Nucleus accumbens (tissue), 56 donors: ENCODE data around the gene WDR90.
A peak's percentile ranks its signal among the peaks of the same experiment; 100 is the strongest.

ENCODE experiments used
- DNase-seq, 56 donors: peaks; one replicate each; lab custom pipeline; 2025; lab: John Stamatoyannopoulos, UW

Gene WDR90

GRCh38 chr16:625977-626765 is 23.0 kb upstream of the WDR90 start:
- no peak for DNase-seq

- peak in 19 of 56 donors; percentile 9 to 62 (median 30) for DNase-seq
Measured at GRCh38 chr16:626787-627453, 22.2 kb upstream of the WDR90 start.

- no peak for DNase-seq
Measured at GRCh38 chr16:627454-628239, 21.5 kb upstream of the WDR90 start.

GRCh38 chr16:628321-629061 is 20.7 kb upstream of the WDR90 start:
- no peak for DNase-seq

- DNase-seq, result no peak
Measured at GRCh38 chr16:629185-629832, 19.9 kb upstream of the WDR90 start.

- no peak for DNase-seq
Measured at GRCh38 chr16:629833-630248, 19.3 kb upstream of the WDR90 start.

- DNase-seq, result no peak
Measured at GRCh38 chr16:630249-630814, 18.8 kb upstream of the WDR90 start.

GRCh38 chr16:630815-631405 is 18.3 kb upstream of the WDR90 start, which contains the start of gene WFIKKN1:
WFIKKN1 (plus strand) TSS chr16:630985; CDS start chr16:631254, 269 bp downstream.
- no peak for DNase-seq

GRCh38 chr16:631808-632358 is 17.3 kb upstream of the WDR90 start:
- no peak for DNase-seq

GRCh38 chr16:632486-633335 is 16.5 kb upstream of the WDR90 start:
- DNase-seq, result no peak

- DNase-seq, result no peak
Measured at GRCh38 chr16:633336-634050, 15.7 kb upstream of the WDR90 start.

GRCh38 chr16:634051-634670 is 15.0 kb upstream of the WDR90 start:
- DNase-seq, result no peak

GRCh38 chr16:634996-635395 is 14.2 kb upstream of the WDR90 start:
- DNase-seq, result no peak

GRCh38 chr16:635573-636205 is 13.5 kb upstream of the WDR90 start:
- peak in 3 of 56 donors; percentile 15 to 52 (median 20) for DNase-seq

- peak; percentile 49 to 100 (median 96) for DNase-seq
Measured at GRCh38 chr16:636206-637080, 12.7 kb upstream of the WDR90 start, which contains the start of gene METTL26. METTL26 (minus strand) TSS chr16:636305; CDS start chr16:636290, 15 bp downstream.
